GM18517 (cell line): ENCODE results near the gene CADPS2.

ENCODE experiments used
- ATAC-seq: cut with Tn5 transposase; IDR thresholded peaks from one replicate; pipeline ENCODE4 v1.9.1; 2021; ENCODE audit warnings: mild to moderate bottlenecking, moderate library complexity; ENCODE audit not compliant: unreplicated experiment

The CADPS2 gene

GRCh38 chr7:122544463-122544862 lies 341.8 kb downstream of the CADPS2 start:
- ATAC-seq = peak; percentile 95

DNA sequence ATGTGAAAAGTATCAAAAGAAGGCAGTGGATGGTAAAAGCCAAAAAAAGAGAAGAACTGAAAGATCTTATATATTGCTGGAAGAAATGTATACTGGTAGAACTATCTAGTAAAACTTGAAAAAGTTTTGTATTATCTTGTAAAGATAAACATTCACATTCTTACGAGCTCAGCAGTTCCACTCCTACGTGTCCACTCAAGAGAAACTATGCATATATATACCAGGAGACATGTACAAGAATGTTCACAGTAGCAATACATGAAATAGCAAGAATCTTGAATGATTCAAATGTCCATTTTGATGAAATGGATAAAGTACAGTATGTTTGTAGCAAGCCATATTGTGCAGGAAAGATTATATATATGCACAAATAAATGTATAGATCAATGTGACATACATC lies 342.4 kb downstream of the CADPS2 start:
- no peak for ATAC-seq

GRCh38 chr7:122543166-122543565 lies 343.1 kb downstream of the CADPS2 start:
- ATAC-seq = no peak

GRCh38 chr7:122535086-122535485 lies 351.2 kb downstream of the CADPS2 start:
- ATAC-seq = no peak

- no peak for ATAC-seq
These were observed 353.6 kb downstream of the CADPS2 start for GRCh38 chr7:122532406-122533269.

DNA sequence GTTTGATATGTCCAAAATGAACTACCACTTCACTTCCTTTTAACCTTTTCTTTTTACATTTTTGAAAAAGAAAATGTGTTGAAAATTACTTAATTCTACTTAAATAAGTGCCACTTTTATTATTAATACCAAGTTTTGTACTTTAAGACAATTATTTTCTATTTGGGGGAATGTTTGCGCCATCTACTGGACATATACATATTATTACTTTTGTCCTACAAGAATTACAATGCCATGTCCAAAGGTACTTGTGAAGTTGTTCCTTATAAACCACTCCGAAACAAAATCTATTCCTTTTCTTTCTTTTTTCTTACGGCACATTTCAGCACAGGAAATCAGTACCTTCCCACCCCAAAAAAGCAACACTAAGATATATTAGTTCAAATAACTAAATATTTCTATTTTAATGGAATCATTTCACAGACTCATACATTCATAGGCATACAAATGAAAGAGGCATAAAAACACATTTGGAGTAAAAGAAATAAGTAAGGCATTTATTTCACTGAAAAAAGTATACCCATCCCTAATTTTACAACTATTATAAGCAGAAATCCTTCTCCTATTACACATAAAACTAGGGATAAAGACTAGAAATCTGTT lies 357.3 kb downstream of the CADPS2 start:
- ATAC-seq = peak; percentile 64

DNA sequence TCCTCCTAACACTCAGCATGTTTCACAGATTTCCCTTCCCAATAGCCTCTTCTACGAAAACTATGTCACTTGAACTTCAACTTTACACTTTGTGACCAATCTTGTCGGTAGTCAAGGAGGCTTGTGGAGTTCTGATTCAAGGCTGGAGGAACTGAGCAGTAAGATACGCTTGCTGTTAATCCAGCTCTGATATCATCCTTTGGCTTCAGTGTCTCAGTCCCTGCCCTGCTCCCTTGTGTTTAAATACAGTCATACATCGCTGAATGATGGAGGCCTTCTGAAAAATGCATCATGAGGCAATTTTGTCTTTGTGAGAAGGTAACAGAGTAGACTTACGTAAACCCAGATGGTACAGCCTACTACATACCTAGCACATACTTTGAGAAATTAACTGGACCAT lies 360.9 kb downstream of the CADPS2 start:
- no peak for ATAC-seq

DNA sequence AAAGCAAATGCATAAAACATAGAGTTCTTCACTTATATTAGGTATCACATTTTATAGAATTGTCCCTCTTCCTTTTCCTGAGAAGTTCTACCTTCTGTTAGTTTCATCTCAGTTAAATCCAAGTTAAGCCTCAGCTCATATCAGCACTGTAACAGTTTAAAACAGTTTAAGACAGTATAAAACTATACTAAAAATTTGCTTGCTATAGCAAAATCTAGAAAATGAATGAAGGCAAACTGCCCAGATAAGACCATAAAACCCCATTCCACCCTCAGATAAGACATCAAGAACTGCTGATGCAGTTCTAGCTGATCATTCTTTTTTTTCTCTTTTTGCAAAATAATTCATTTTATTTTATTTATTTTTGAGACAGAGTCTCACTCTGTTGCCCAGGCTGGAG lies 364.5 kb downstream of the CADPS2 start:
- ATAC-seq = no peak

GRCh38 chr7:122520971-122521555 lies 365.2 kb downstream of the CADPS2 start:
- ATAC-seq = no peak

DNA sequence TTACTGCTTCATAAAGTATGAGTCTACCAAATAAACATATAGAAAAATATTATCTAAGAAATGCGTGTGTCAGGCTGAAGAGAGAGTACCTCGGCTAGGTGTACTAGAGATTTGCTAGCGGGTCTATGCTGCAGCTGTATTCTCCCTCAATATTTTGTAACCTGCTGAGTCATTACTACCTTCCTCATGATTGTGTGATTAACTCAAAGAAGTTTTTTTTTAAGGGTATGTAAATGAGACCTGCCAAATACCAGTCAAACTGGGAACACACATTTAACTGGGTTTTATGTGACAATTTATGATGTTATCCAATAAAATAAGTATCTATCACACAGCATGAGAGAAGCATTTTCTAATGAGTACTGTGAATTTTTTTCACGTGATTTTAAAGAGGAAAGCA lies 367.8 kb downstream of the CADPS2 start:
- no peak for ATAC-seq

DNA sequence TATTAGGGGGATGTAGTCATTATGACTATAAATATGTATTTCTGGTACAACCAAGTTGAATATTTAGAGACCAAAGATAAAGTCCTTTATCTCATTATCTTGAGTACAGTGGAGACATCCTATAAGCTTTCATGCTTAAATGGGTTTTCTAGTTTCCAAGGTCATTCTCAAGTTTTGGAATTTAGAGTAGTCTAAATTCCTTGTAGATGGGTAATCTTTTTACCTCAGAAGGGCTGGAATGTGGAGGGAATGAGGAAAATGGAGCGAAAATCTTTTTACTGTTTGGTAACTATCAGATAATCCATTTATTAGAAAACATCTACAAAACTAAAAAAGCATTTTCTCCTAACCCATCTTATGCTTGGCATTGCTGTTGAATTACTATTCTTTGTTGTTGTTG lies 368.7 kb downstream of the CADPS2 start:
- ATAC-seq = no peak

DNA sequence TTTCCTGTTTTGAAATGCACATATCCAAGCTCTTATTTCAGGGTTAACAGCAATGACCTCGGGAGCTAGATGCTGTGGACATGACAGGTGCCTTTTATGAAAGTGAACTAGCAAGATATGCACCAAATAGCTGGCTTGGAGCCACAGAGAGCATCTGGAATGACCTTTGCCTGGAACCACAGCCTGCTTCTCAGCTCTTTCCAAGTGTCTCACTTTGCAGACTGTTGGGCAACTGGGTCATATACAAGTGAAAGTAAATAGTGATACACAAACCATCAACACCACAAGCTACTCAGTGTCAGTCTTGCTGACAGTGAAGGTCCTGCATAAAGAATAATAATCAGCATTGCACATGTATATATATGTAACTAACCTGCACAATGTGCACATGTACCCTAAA lies 370.9 kb downstream of the CADPS2 start:
- ATAC-seq = no peak

- no peak for ATAC-seq
These were observed 375.0 kb downstream of the CADPS2 start for GRCh38 chr7:122511268-122511667.

- ATAC-seq = no peak
These were observed 378.7 kb downstream of the CADPS2 start for GRCh38 chr7:122507591-122507990.

GRCh38 chr7:122492007-122492406 lies 394.3 kb downstream of the CADPS2 start:
- no peak for ATAC-seq

GRCh38 chr7:122488241-122488640 lies 398.0 kb downstream of the CADPS2 start:
- ATAC-seq = no peak

DNA sequence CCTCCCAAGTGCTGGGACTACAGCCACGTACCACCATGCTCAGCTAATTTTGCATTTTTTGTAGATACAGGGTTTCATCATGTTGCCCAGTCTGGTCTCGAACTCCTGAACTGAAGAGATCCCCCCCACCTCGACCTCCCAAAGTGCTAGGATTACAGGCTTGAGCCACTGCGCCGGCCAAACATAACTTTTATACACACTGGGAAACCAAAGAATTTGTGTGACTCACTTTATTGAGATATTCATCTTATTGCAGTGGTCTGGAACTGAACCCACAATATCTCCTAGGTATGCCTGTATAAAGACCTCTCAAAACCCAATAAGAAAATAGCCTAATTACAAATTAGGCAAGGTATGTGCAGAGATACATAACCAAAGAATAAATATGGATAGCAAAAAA lies 399.1 kb downstream of the CADPS2 start:
- no peak for ATAC-seq

DNA sequence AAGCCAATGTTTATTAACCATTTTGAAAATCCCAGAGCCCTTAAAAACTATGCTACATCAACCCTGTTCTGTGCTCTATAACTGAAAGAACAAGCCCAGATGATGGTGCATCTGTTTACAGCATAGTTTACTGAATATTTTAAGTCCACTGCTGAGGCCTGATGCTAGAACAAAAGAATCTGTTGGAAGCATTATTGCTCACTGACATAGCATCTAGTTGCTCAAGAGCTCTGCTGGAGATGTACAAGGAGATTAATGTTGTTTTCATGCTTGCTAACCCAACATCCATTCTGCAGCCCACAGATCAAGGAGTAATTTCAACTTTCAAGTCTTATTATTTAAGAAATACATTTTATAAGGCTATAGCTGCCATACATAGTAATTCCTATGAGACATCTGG lies 400.4 kb downstream of the CADPS2 start:
- ATAC-seq = no peak

- ATAC-seq = no peak
These were observed 404.0 kb downstream of the CADPS2 start for GRCh38 chr7:122482212-122482611.

DNA sequence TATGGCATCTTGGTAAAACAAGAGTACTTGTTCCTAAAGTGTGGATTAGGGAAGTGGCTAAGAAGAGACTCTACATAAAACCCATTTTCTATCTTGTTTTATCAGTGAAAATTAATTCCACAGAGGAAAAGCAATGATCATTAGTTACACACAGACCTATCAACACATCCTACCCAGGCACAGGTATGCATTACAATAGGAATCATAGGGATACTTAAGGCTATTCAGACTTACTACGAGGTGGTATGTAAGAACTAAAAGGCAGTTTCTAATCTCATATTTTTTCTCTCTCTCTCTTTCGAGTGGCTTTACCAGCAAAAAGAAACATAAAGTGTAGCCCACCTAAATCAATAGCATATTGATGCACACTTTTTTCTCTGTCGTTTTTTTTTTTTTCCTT lies 415.4 kb downstream of the CADPS2 start:
- no peak for ATAC-seq

- ATAC-seq = no peak
These were observed 417.3 kb downstream of the CADPS2 start for GRCh38 chr7:122468945-122469344.
